NCI-H2029 treated with DMSO at 0.1 percent for 48 hours (cell line): Measurements from ENCODE around the gene RFT1.

Source experiments
- DNase-seq: peaks from one replicate; lab custom pipeline; 2025; lab: John Stamatoyannopoulos, UW

RFT1 gene

GRCh38 chr3:53122933-53123305 lies 7.3 kb downstream of the RFT1 start:
- no peak for DNase-seq

- DNase-seq = no peak
These were observed 7.8 kb downstream of the RFT1 start for GRCh38 chr3:53122255-53122932.

- no peak for DNase-seq
These were observed 9.9 kb downstream of the RFT1 start for GRCh38 chr3:53120336-53120735.

- no peak for DNase-seq
These were observed 13.3 kb downstream of the RFT1 start for GRCh38 chr3:53116956-53117355.

- no peak for DNase-seq
These were observed 15.7 kb downstream of the RFT1 start for GRCh38 chr3:53114412-53115074.

- DNase-seq = peak; percentile 10
These were observed 16.2 kb downstream of the RFT1 start for GRCh38 chr3:53114011-53114400.

- DNase-seq = no peak
These were observed 16.8 kb downstream of the RFT1 start for GRCh38 chr3:53113293-53114010.

GRCh38 chr3:53111822-53112221 lies 18.4 kb downstream of the RFT1 start:
- DNase-seq = no peak

- DNase-seq = no peak
These were observed 20.1 kb downstream of the RFT1 start for GRCh38 chr3:53109891-53110771.

GRCh38 chr3:53109190-53109589 lies 21.0 kb downstream of the RFT1 start:
- no peak for DNase-seq

- no peak for DNase-seq
These were observed 25.5 kb downstream of the RFT1 start for GRCh38 chr3:53104762-53105161.

- no peak for DNase-seq
These were observed 26.6 kb downstream of the RFT1 start for GRCh38 chr3:53103397-53104296.

- no peak for DNase-seq
These were observed 27.6 kb downstream of the RFT1 start for GRCh38 chr3:53102601-53103147.

GRCh38 chr3:53101956-53102355 lies 28.3 kb downstream of the RFT1 start:
- DNase-seq = no peak

- DNase-seq = no peak
These were observed 29.3 kb downstream of the RFT1 start for GRCh38 chr3:53100818-53101466.

- no peak for DNase-seq
These were observed 32.3 kb downstream of the RFT1 start for GRCh38 chr3:53097887-53098286.

- DNase-seq = no peak
These were observed 37.3 kb downstream of the RFT1 start for GRCh38 chr3:53092942-53093341.

GRCh38 chr3:53092216-53092615 lies 38.0 kb downstream of the RFT1 start:
- DNase-seq = no peak

GRCh38 chr3:53091011-53091410 lies 39.2 kb downstream of the RFT1 start:
- DNase-seq = no peak

GRCh38 chr3:53089511-53089910 lies 40.7 kb downstream of the RFT1 start:
- no peak for DNase-seq
